Parathyroid adenoma (tissue), 2 donors: ENCODE results near the gene TUBB6.
A peak's percentile ranks its signal among the peaks of the same experiment; 100 is the strongest.

Experiments
- H2AFZ ChIP-seq: fragments of 300-600 bp; sonication (generic); one replicate; pipeline ENCODE4 v1.7.0; 2017; ENCODE audit warnings: antibody characterized with exemption, mild to moderate bottlenecking
- H3K27ac ChIP-seq: fragments of 300-600 bp; sonication (generic); one replicate; pipeline ENCODE4 v1.7.0; 2017
- H3K27me3 ChIP-seq: fragments of 300-600 bp; sonication (generic); one replicate; pipeline ENCODE4 v1.7.0; 2017; ENCODE audit warnings: low read length; ENCODE audit not compliant: control insufficient read depth, insufficient read depth
- H3K36me3 ChIP-seq: fragments of 300-600 bp; sonication (generic); one replicate; pipeline ENCODE4 v1.7.0; 2017; ENCODE audit warnings: low read length; ENCODE audit not compliant: control insufficient read depth, insufficient read depth
- H3K4me1 ChIP-seq: fragments of 300-600 bp; sonication (generic); one replicate; pipeline ENCODE4 v1.7.0; 2017; ENCODE audit warnings: control low read depth
- H3K4me2 ChIP-seq: fragments of 300-600 bp; sonication (generic); one replicate; pipeline ENCODE4 v1.7.0; 2017; ENCODE audit warnings: low read length
- H3K4me3 ChIP-seq: fragments of 300-600 bp; sonication (generic); one replicate; pipeline ENCODE4 v1.7.0; 2017; ENCODE audit warnings: low read depth, low read length
- H3K79me2 ChIP-seq: fragments of 300-600 bp; sonication (generic); one replicate; pipeline ENCODE4 v1.7.0; 2017; ENCODE audit warnings: control low read depth
- H3K9ac ChIP-seq: fragments of 300-600 bp; sonication (generic); one replicate; pipeline ENCODE4 v1.7.0; 2017; ENCODE audit warnings: mild to moderate bottlenecking
- H3K9me3 ChIP-seq: fragments of 300-600 bp; sonication (generic); one replicate; pipeline ENCODE4 v1.7.0; 2017; ENCODE audit warnings: low read length; ENCODE audit not compliant: control insufficient read depth
- TF ChIP-seq, protein P1 (sequence below): fragments of 300-600 bp; sonication (generic); IDR thresholded peaks from one replicate; pipeline ENCODE4 v1.7.0; 2017; ENCODE audit warnings: antibody characterized with exemption, mild to moderate bottlenecking
- donor health status: primary hyperparathyroidism.

The TUBB6 gene

DNA sequence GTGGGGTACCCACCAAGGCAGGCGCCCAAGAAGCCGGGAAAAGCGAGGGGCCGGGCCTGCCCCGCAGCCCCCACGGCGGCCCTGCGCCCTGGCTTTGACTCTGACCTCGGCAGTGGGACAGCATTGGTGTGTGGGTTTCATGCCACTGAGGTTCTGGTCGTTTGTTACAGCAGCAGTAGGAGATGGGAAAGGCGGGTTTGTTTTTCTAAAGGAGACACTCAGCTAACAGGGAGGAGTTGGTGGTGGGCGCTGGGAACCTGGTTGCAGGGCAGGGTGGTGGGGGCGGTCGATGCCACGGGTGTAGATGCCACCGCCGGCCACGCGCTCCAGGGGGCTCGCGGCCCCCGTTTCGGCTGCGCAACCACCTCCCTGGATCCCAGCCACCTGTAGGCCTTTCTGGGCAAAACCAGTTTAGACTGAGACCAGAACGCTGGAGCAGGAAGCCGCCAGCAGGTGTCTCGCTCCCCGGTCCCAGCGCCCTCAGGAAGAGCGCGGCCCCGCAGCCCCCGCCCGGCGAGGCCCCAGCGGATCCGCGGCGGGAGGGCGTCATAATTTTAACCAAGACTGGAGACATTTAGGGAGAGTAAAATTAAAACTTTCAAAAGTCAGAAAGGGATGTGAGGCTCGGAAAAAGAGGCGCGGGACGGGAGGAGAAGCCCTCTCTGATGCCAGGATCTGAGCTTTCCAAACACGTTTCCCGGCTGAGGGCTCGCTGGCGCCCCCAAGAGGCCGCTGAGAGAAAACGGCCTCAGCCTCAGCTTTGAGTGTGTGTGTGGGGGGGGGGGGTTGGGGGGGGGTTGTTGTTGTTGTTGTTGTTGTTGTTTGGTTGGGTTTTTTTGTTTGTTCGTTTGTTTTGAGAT is 36.4 kb upstream of the TUBB6 start:
- Histone ChIP-seq H3K9ac (no peak overlapping the region), H2AFZ (peak overlapping the region; percentile 85), H3K4me3 (peak overlapping the region; percentile 61), H3K9me3 (no peaks in the 10 kb centered on the region), H3K27ac (no peak overlapping the region), H3K36me3 (no peaks in the 10 kb centered on the region), H3K4me1 (no peaks in the 10 kb centered on the region), H3K79me2 (no peaks in the 10 kb centered on the region), H3K4me2 (peak overlapping the region; percentile 96), H3K27me3 (no peaks in the 10 kb centered on the region)
- TF ChIP-seq, protein P1, sequence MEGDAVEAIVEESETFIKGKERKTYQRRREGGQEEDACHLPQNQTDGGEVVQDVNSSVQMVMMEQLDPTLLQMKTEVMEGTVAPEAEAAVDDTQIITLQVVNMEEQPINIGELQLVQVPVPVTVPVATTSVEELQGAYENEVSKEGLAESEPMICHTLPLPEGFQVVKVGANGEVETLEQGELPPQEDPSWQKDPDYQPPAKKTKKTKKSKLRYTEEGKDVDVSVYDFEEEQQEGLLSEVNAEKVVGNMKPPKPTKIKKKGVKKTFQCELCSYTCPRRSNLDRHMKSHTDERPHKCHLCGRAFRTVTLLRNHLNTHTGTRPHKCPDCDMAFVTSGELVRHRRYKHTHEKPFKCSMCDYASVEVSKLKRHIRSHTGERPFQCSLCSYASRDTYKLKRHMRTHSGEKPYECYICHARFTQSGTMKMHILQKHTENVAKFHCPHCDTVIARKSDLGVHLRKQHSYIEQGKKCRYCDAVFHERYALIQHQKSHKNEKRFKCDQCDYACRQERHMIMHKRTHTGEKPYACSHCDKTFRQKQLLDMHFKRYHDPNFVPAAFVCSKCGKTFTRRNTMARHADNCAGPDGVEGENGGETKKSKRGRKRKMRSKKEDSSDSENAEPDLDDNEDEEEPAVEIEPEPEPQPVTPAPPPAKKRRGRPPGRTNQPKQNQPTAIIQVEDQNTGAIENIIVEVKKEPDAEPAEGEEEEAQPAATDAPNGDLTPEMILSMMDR = peak; percentile 79

DNA sequence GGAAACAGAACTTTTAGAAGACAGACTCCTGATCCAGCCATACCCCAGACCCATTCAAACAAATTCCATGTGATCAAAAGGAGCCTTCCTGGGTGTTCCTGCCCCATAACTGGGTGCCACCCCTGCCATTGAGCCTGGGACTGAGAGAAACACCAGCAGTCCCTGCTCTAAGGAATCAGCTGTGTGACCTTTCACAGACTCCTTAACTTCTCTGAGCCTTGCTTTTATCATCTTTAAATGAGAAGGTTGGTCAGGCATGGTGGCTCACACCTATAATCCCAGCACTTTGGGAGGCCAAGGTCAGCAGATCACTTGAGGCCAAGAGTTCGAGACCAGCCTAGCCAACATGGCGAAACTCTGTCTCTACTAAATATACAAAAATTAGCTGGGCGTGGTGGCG is 33.2 kb upstream of the TUBB6 start:
- no peaks in the 10 kb centered on the region for H3K9me3 ChIP-seq
- TF ChIP-seq, protein P1 = no peak
- H3K27ac ChIP-seq = no peak overlapping the region

DNA sequence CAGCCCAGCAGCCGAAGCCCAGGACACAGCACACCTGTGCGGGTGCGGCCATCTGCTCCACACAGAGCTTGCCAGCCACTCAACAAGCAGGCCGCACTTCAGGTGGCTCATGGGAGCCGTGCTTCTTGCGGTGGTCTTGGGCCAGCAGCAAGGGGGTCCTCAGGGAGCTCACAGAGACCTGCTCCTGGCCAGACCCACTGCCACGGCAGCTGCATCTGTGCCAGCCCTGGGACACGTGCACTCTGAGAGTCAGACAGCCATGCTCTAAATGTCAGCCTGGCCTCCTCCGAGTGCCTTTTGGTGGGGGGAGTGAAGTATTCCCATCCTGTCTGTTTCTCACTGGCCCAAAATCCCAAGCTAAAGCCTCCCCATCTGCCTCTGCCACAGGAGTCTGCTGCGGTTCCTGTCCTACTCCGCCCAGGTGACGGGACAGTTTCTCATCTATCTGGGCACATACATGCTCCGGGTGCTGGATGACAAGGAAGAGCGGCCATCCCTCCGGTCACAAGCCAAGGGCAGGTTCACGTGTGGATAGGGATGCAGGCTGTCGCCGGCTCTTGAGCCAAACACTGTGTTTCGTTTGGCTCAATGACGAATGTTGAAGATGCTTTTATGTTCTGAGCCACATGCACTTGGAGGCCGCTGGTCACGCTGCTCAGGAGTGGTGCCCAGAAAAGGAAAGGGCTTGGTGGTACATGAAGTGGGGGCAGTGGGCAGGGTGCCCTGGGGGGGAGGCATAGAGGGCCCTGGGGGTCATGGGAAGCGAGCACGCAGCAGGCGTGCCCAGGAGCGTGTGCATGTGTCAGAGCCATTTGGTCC is 31.1 kb upstream of the TUBB6 start:
- TF ChIP-seq, protein P1 = no peak
- H3K4me1 ChIP-seq = no peaks in the 10 kb centered on the region
- no peaks in the 10 kb centered on the region for H3K27me3 ChIP-seq
- H3K4me2 ChIP-seq = no peak overlapping the region
- no peaks in the 10 kb centered on the region for H3K79me2 ChIP-seq
- no peaks in the 10 kb centered on the region for H3K9me3 ChIP-seq
- H3K9ac ChIP-seq = no peak overlapping the region
- H3K36me3 ChIP-seq = no peaks in the 10 kb centered on the region
- H3K27ac ChIP-seq = no peak overlapping the region
- no peak overlapping the region for H2AFZ ChIP-seq
- no peak overlapping the region for H3K4me3 ChIP-seq

More for the DNA sequence above, 33.2 kb upstream of the TUBB6 start:
- H3K27me3 ChIP-seq = no peaks in the 10 kb centered on the region
- no peaks in the 10 kb centered on the region for H3K79me2 ChIP-seq
- no peaks in the 10 kb centered on the region for H3K36me3 ChIP-seq
- H3K4me1 ChIP-seq = no peaks in the 10 kb centered on the region
- no peak overlapping the region for H3K4me3 ChIP-seq
- no peak overlapping the region for H3K9ac ChIP-seq
- H3K4me2 ChIP-seq = no peak overlapping the region
- H2AFZ ChIP-seq = no peak overlapping the region

DNA sequence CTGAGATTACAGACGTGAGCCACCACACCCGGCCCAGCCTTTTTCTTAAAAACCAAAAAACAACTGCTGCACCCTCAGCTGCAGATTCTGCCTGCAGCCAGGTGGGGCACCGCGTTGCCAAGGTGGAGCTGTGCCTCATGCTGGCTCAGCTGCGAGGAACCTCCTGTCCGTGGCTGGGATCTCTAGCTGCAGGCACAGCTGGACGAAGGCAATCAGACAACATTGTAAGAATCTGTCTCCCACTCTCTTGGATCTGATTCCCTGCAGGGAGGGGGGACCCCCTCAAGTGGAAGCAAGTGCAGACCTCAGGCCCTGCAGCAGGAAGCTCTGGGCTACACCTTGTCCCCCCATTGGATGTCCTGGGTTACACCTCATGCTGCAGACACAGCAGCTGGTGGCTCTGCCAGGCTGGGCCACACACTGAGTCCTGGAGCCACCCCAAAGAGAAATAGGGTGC is 29.8 kb upstream of the TUBB6 start:
- Histone ChIP-seq H3K4me3 (no peak overlapping the region), H3K79me2 (no peaks in the 10 kb centered on the region)
- TF ChIP-seq, protein P1 = no peak

More for the DNA sequence above, 29.8 kb upstream of the TUBB6 start:
- Histone ChIP-seq H3K9me3 (no peaks in the 10 kb centered on the region), H3K36me3 (no peaks in the 10 kb centered on the region), H3K9ac (no peak overlapping the region), H3K4me1 (no peaks in the 10 kb centered on the region), H3K27ac (peak overlapping the region; percentile 63), H3K27me3 (no peaks in the 10 kb centered on the region), H2AFZ (peak overlapping the region; percentile 81), H3K4me2 (no peak overlapping the region)
